BJ (cell line): ENCODE data around the gene FHOD3. TPM values are rescaled to one million over a fixed set of nuclear protein-coding genes. Genes with fewer than 3 reads are reported as not detected.

Source experiments
- CTCF ChIA-PET: fragments of 350-600 bp; formaldehyde crosslinking; extraction: SDS; loops from one replicate; lab custom pipeline; 2021; ENCODE audit warnings: antibody characterized with exemption, inconsistent platforms; lab: Yijun Ruan, JAX
- POLR2A ChIA-PET: fragments of 300-600 bp; sonication (Branson Sonifier 250); formaldehyde crosslinking; extraction: SDS; loops from one replicate; lab custom pipeline; 2021; ENCODE audit warnings: antibody characterized with exemption; lab: Charles Lee
- DNase-seq: peaks from one replicate; pipeline ENCODE4 v3.0.0-alpha.2; 2011; ENCODE audit warnings: low read depth
- H3K27me3 ChIP-seq: 2 replicates; pipeline ENCODE4 v1.6.0; 2011; ENCODE audit warnings: low read length; ENCODE audit not compliant: control insufficient read depth, insufficient read depth
- H3K36me3 ChIP-seq: 2 replicates; pipeline ENCODE4 v1.5.1; 2011; ENCODE audit warnings: low read length; ENCODE audit not compliant: control insufficient read depth, insufficient read depth
- H3K4me3 ChIP-seq: 2 replicates; pipeline ENCODE4 v1.5.1; 2011; ENCODE audit warnings: low read depth, mild to moderate bottlenecking, control low read depth, low read length
- polyA plus RNA-seq: library from polyadenylated mRNA; depleted of rRNA; stranded (reverse); fragments of >200 nt; gene quantifications from 2 replicates; pipeline ENCODE4 v1.2.3, GENCODE V29; 2011
- TF ChIP-seq, protein P1 (sequence below): IDR thresholded peaks from 2 replicates; pipeline ENCODE4 v1.5.1; 2011; ENCODE audit warnings: low read depth, mild to moderate bottlenecking, control low read depth, inconsistent platforms, low read length, moderate library complexity; ENCODE audit not compliant: insufficient read depth

The FHOD3 gene
- polyA plus RNA-seq, 1 experiment = 24.6 TPM

DNA sequence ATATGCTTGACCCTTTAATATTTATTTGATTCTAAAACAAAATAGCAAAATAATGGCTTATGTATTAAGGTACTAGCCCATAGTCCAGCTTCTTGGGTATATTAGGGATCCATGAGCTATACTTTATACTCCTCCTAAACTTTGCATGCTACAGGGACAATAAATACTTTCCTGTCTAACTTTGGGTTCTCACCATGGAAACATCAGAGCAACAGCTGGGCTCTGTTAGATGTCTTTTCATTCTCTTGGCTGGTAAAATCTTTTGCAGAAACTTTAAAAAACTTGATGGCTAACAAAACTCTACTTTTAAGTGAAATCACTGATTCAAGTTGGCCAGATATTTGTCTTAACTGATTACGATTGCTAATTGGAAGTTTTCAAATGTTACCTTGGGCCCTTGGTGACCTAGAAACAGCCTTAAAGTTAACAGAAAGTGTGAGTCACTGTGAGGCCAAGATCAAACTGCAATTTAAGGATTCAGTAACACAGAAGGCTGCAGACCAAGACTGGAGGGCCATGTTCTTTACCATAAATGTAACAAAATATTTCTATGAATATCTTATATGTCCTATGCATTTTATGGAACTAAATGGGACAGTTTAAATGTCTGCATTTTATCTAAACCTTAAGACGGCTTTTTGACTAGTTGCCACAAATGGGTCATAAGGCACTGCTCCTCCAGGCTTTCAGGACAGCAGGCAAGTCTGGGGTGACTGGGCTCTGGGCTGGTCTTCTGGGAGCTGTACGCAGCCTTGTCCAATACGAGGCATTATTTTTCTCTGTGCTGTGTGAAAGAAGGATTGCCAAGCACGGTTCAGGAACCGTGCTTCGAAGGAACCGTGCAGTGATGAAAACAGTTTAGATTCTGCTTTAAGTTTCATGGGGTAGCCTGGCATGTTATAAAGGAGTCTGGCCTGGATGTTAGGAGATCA lies 342.8 kb downstream of the FHOD3 start:
- Histone ChIP-seq H3K36me3 (no peaks in the 10 kb centered on the region), H3K27me3 (no peaks in the 10 kb centered on the region), H3K4me3 (no peak overlapping the region)
- ChIA-PET POLR2A (no interaction called here), CTCF (interaction anchor here (0.5 kb wide), 1 partner anchor 10 kb away, joined by 3 read pairs; no protein-coding TSS in a partner anchor)
- DNase-seq = no peak
- TF ChIP-seq, protein P1, sequence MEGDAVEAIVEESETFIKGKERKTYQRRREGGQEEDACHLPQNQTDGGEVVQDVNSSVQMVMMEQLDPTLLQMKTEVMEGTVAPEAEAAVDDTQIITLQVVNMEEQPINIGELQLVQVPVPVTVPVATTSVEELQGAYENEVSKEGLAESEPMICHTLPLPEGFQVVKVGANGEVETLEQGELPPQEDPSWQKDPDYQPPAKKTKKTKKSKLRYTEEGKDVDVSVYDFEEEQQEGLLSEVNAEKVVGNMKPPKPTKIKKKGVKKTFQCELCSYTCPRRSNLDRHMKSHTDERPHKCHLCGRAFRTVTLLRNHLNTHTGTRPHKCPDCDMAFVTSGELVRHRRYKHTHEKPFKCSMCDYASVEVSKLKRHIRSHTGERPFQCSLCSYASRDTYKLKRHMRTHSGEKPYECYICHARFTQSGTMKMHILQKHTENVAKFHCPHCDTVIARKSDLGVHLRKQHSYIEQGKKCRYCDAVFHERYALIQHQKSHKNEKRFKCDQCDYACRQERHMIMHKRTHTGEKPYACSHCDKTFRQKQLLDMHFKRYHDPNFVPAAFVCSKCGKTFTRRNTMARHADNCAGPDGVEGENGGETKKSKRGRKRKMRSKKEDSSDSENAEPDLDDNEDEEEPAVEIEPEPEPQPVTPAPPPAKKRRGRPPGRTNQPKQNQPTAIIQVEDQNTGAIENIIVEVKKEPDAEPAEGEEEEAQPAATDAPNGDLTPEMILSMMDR = no peak

DNA sequence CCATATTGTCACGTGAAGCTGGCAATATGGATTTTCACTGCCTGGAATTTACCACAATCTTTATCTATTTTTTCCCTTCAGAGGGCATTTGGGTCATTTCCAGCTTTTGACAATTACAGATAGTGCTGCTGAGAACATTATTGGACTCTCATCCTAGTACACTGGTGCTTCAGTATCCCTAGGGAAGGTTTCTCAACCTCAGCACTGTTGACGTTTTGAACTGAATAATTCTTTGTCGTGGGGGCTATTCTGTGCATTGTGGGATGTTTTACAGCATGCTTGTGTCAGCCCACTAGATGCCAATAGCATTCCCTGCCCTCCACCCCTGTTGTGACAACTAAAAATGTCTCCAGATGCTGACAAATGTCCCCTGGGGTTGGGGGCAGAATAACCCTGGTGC lies 345.5 kb downstream of the FHOD3 start:
- CTCF ChIA-PET = no interaction called here
- POLR2A ChIA-PET = no interaction called here
- TF ChIP-seq, protein P1 = no peak
- Histone ChIP-seq H3K27me3 (no peaks in the 10 kb centered on the region), H3K4me3 (no peak overlapping the region), H3K36me3 (no peaks in the 10 kb centered on the region)
- DNase-seq = no peak

- POLR2A ChIA-PET = no interaction called here
- H3K36me3 ChIP-seq = no peaks in the 10 kb centered on the region
- no peaks in the 10 kb centered on the region for H3K27me3 ChIP-seq
- CTCF ChIA-PET = interaction anchor here (0.5 kb wide), 1 partner anchor 236 kb away, joined by 4 read pairs; no protein-coding TSS in a partner anchor
- no peak for DNase-seq
- H3K4me3 ChIP-seq = no peak overlapping the region
- TF ChIP-seq, protein P1 = no peak
Observed at GRCh38 chr18:36648803-36649202, 351.3 kb downstream of the FHOD3 start.

DNA sequence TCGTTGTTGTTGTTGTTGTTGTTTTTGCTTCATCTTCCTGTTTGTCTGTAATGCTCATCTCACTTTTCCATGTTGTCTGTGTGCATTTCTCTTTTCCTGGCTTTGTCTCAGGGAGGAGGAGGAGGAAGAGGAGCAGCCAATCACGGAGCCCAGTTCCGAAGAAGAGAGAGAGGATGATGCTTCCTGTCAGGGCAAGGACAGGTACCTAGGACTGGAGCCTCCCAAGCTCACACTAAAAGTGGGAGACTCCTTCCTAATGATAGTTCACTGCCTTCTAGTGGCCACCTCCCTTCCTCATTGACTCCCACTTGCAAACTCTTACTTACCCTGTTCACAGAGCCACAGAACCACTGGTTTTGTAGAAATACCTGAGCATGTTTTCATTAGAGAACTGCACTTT lies 351.7 kb downstream of the FHOD3 start:
- TF ChIP-seq, protein P1 = no peak
- ChIA-PET CTCF (interaction anchor here (0.5 to 1.0 kb wide), 3 partner anchors 12 to 236 kb away, joined by 3 to 4 read pairs (median 3); no protein-coding TSS in a partner anchor), POLR2A (no interaction called here)
- no peak for DNase-seq
- Histone ChIP-seq H3K36me3 (no peaks in the 10 kb centered on the region), H3K27me3 (no peaks in the 10 kb centered on the region), H3K4me3 (no peak overlapping the region)

GRCh38 chr18:36650266-36650665 lies 352.8 kb downstream of the FHOD3 start:
- CTCF ChIA-PET = interaction anchor here (1.0 kb wide), 2 partner anchors 13 kb away, joined by 3 read pairs; no protein-coding TSS in a partner anchor
- DNase-seq = no peak
- H3K36me3 ChIP-seq = no peaks in the 10 kb centered on the region
- TF ChIP-seq, protein P1 = no peak
- POLR2A ChIA-PET = no interaction called here
- no peaks in the 10 kb centered on the region for H3K27me3 ChIP-seq
- no peak overlapping the region for H3K4me3 ChIP-seq
